ENCODE results near the gene PCNX2.

GRCh38 chr1:232965124-232965911 is 330.2 kb downstream of the PCNX2 start:
- TF ChIP-seq MAX (IDR thresholded peaks at IDR 0.05) (no peak), CTCF (IDR thresholded peaks at IDR 0.05 in 2 of 3, conservative IDR thresholded peaks at IDR 0.05 in 1 of 3; ENCODE audit: borderline replicate concordance in 1 of 3, insufficient read depth in 1 of 3, low read depth in 2 of 3, low read length in 2 of 3) (no peak), EZH2phosphoT487 (IDR thresholded peaks at IDR 0.05; ENCODE audit: borderline replicate concordance) (no peak), TCF7L2 (IDR thresholded peaks at IDR 0.05; ENCODE audit: borderline replicate concordance, extremely low read depth, insufficient read depth, insufficient read length) (no peak)

Data from HCT116 (cell line).